Measurements from ENCODE around the gene CXCL12.

The CXCL12 gene

GRCh38 chr10:44362866-44363711 is 21.8 kb downstream of the CXCL12 start:
- no peak for DNase-seq

GRCh38 chr10:44361109-44361508 is 23.8 kb downstream of the CXCL12 start:
- no peak for DNase-seq

GRCh38 chr10:44358080-44358771 is 26.7 kb downstream of the CXCL12 start:
- no peak for DNase-seq

GRCh38 chr10:44357023-44357540 is 27.8 kb downstream of the CXCL12 start:
- no peak for DNase-seq

- no peak for DNase-seq
Observed at GRCh38 chr10:44356139-44357022, 28.5 kb downstream of the CXCL12 start.

- no peak for DNase-seq
Observed at GRCh38 chr10:44355630-44356029, 29.3 kb downstream of the CXCL12 start.

- no peak for DNase-seq
Observed at GRCh38 chr10:44354771-44355170, 30.1 kb downstream of the CXCL12 start.

GRCh38 chr10:44353721-44354120 is 31.2 kb downstream of the CXCL12 start:
- DNase-seq = no peak

- DNase-seq = no peak
Observed at GRCh38 chr10:44353128-44353390, 31.8 kb downstream of the CXCL12 start.

GRCh38 chr10:44352316-44353127 is 32.4 kb downstream of the CXCL12 start:
- DNase-seq = peak; percentile 64

- DNase-seq = no peak
Observed at GRCh38 chr10:44348496-44348895, 36.4 kb downstream of the CXCL12 start.

- no peak for DNase-seq
Observed at GRCh38 chr10:44347609-44348400, 37.1 kb downstream of the CXCL12 start.

- peak; percentile 4 for DNase-seq
Observed at GRCh38 chr10:44344727-44345126, 40.2 kb downstream of the CXCL12 start.

GRCh38 chr10:44343843-44344242 is 41.1 kb downstream of the CXCL12 start:
- DNase-seq = no peak

- no peak for DNase-seq
Observed at GRCh38 chr10:44341886-44342285, 43.0 kb downstream of the CXCL12 start.

- DNase-seq = no peak
Observed at GRCh38 chr10:44340557-44340956, 44.3 kb downstream of the CXCL12 start.

- no peak for DNase-seq
Observed at GRCh38 chr10:44339218-44339617, 45.7 kb downstream of the CXCL12 start.

GRCh38 chr10:44337081-44337480 is 47.8 kb downstream of the CXCL12 start:
- DNase-seq = no peak

- no peak for DNase-seq
Observed at GRCh38 chr10:44335330-44336021, 49.4 kb downstream of the CXCL12 start.

GRCh38 chr10:44334621-44335184 is 50.2 kb downstream of the CXCL12 start:
- DNase-seq = no peak

GRCh38 chr10:44334091-44334490 is 50.8 kb downstream of the CXCL12 start:
- DNase-seq = no peak
